HepG2 (cell line): ENCODE data around the gene UNC5CL. TPM values are rescaled to one million over a fixed set of nuclear protein-coding genes. Genes with fewer than 3 reads are reported as not detected.

Experiments
- CEBPZ ChIP-seq: IDR thresholded peaks from 2 replicates; pipeline ENCODE4 v1.6.1; 2012; ENCODE audit warnings: low read length, improper control_type of control experiment
- FOXC1 ChIP-seq: sonication (generic); formaldehyde crosslinking; IDR thresholded peaks from 2 replicates; pipeline ENCODE4 v1.8.0; 2022; ENCODE audit warnings: mild to moderate bottlenecking, missing genetic modification reagents, borderline replicate concordance
- FOXM1 ChIP-seq: sonication (generic); formaldehyde crosslinking; IDR thresholded peaks from 2 replicates; pipeline ENCODE4 v1.5.0; 2020; ENCODE audit warnings: missing genetic modification reagents
- HOXA3 ChIP-seq: sonication (generic); formaldehyde crosslinking; IDR thresholded peaks from 2 replicates; pipeline ENCODE4 v1.5.0; 2020; ENCODE audit warnings: missing genetic modification reagents
- HOXA7 ChIP-seq: sonication (generic); formaldehyde crosslinking; IDR thresholded peaks from 2 replicates; pipeline ENCODE4 v1.8.1; 2022; ENCODE audit warnings: mild to moderate bottlenecking, missing genetic modification reagents, moderate library complexity
- JARID2 ChIP-seq: sonication (generic); formaldehyde crosslinking; IDR thresholded peaks from 2 replicates; pipeline ENCODE4 v1.8.1; 2023; ENCODE audit warnings: missing genetic modification reagents, inconsistent platforms; ENCODE audit not compliant: insufficient replicate concordance
- KMT2B ChIP-seq: IDR thresholded peaks from 2 replicates; pipeline ENCODE4 v1.6.1; 2016; ENCODE audit warnings: missing genetic modification reagents, missing compliant biosample characterization
- MBD4 ChIP-seq: IDR thresholded peaks from 2 replicates; pipeline ENCODE4 v1.6.1; 2012; ENCODE audit warnings: low read length, inconsistent platforms, borderline replicate concordance
- PCBP2 ChIP-seq: fragments of 200-400 bp; formaldehyde crosslinking; optimal IDR thresholded peaks from 2 replicates; pipeline ENCODE3; 2018; ENCODE audit warnings: low read length, low read depth; ENCODE audit not compliant: poor library complexity, severe bottlenecking
- PITX1 ChIP-seq: sonication (generic); formaldehyde crosslinking; IDR thresholded peaks from 2 replicates; pipeline ENCODE4 v1.5.1; 2020; ENCODE audit warnings: mild to moderate bottlenecking, missing genetic modification reagents
- SNAI1 ChIP-seq: sonication (generic); formaldehyde crosslinking; IDR thresholded peaks from 2 replicates; pipeline ENCODE4 v1.5.0; 2020; ENCODE audit warnings: mild to moderate bottlenecking, missing genetic modification reagents, borderline replicate concordance
- SPEN ChIP-seq: sonication (generic); formaldehyde crosslinking; IDR thresholded peaks from 2 replicates; pipeline ENCODE4 v1.5.1; 2020; ENCODE audit warnings: low read depth, mild to moderate bottlenecking, missing genetic modification reagents
- TFDP1 ChIP-seq: IDR thresholded peaks from 2 replicates; pipeline ENCODE4 v1.6.1; 2016; ENCODE audit warnings: missing compliant biosample characterization, missing genetic modification reagents, borderline replicate concordance
- ZBTB34 ChIP-seq: sonication (generic); formaldehyde crosslinking; IDR thresholded peaks from 2 replicates; pipeline ENCODE4 v1.8.0; 2022; ENCODE audit warnings: mild to moderate bottlenecking, missing genetic modification reagents
- ZNF17 ChIP-seq: sonication (generic); formaldehyde crosslinking; IDR thresholded peaks from 2 replicates; pipeline ENCODE4 v1.5.0; 2020; ENCODE audit warnings: mild to moderate bottlenecking, missing genetic modification reagents
- ZNF441 ChIP-seq: sonication (generic); formaldehyde crosslinking; IDR thresholded peaks from 2 replicates; pipeline ENCODE4 v1.7.0; 2021; ENCODE audit warnings: missing genetic modification reagents, borderline replicate concordance
- ZNF460 ChIP-seq: sonication (generic); formaldehyde crosslinking; IDR thresholded peaks from 2 replicates; pipeline ENCODE4 v1.5.1; 2020; ENCODE audit warnings: missing genetic modification reagents, mild to moderate bottlenecking, borderline replicate concordance
- ZNF543 ChIP-seq: sonication (generic); formaldehyde crosslinking; IDR thresholded peaks from 2 replicates; pipeline ENCODE4 v1.4.0; 2020; ENCODE audit warnings: mild to moderate bottlenecking, missing genetic modification reagents
- ZNF710 ChIP-seq: sonication (generic); formaldehyde crosslinking; IDR thresholded peaks from 2 replicates; pipeline ENCODE4 v1.5.0; 2020; ENCODE audit warnings: mild to moderate bottlenecking, missing genetic modification reagents, borderline replicate concordance
- ZNF747 ChIP-seq: sonication (generic); formaldehyde crosslinking; IDR thresholded peaks from 2 replicates; pipeline ENCODE4 v1.8.1; 2023; ENCODE audit warnings: missing genetic modification reagents, mild to moderate bottlenecking, borderline replicate concordance
- ZNF788 ChIP-seq: sonication (generic); formaldehyde crosslinking; IDR thresholded peaks from 2 replicates; pipeline ENCODE4 v1.5.0; 2020; ENCODE audit warnings: mild to moderate bottlenecking, missing genetic modification reagents, borderline replicate concordance
- polyA plus RNA-seq, 8 experiments: library from polyadenylated mRNA; depleted of rRNA in 3 of 8; stranded (reverse) in 7 of 8; unstranded in 1 of 8; fragments of >200 nt; fragmentation: Illumina TruSeq in 4 of 8; extraction: Trizol in 4 of 8; gene quantifications; 2 replicates each; pipeline versions ENCODE4 v1.2.1 to v1.2.3, GENCODE V29; 2011 to 2016; ENCODE audit warnings: low read depth in 4 of 8, missing spikeins in 1 of 8, mixed read lengths in 1 of 8; ENCODE audit not compliant: insufficient read depth in 1 of 8
- total RNA-seq, 5 experiments: library from RNA; depleted of rRNA; stranded (reverse); fragments of >200 nt; fragmentation: Illumina TruSeq; extraction: Trizol; gene quantifications; 2 replicates each; pipeline ENCODE4 v1.2.3, GENCODE V29; 2016; ENCODE audit warnings: low read depth in 1 of 5

UNC5CL gene
- total and polyA plus RNA-seq, 2 of the 13 experiments (the other 11 are each of a cell fraction or from before 2014, with no cell fraction given) = 2.4 to 2.5 TPM

GRCh38 chr6:41073203-41073967 is 34.4 kb upstream of the UNC5CL start (continued):
- TF ChIP-seq TFDP1 (CRISPR knock-in tag) (peak; percentile 61; the same call in 1 of the 2 replicates), ZNF441 (CRISPR knock-in tag) (no peak), ZNF543 (CRISPR knock-in tag) (peak; percentile 85), SPEN (CRISPR knock-in tag) (no peak; the same call in 1 of the 2 replicates), KMT2B (CRISPR knock-in tag) (peak; percentile 46; the same call in 1 of the 2 replicates), FOXC1 (CRISPR knock-in tag) (no peak; the same call in 1 of the 2 replicates), PITX1 (CRISPR knock-in tag) (peak; percentile 28; the same call in 1 of the 2 replicates), JARID2 (CRISPR knock-in tag) (no peak), ZNF747 (CRISPR knock-in tag) (0 out of 2 replicates have a peak, but pooled peaks have one; percentile 16), ZNF788 (CRISPR knock-in tag) (0 out of 2 replicates have a peak, but pooled peaks have one; percentile 38), HOXA7 (CRISPR knock-in tag) (no peak), CEBPZ (no peak), ZBTB34 (CRISPR knock-in tag) (no peak), ZNF17 (CRISPR knock-in tag) (no peak), ZNF460 (CRISPR knock-in tag) (no peak), FOXM1 (peak; percentile 75; the same call in 1 of the 2 replicates), ZNF710 (CRISPR knock-in tag) (peak; percentile 37; the same call in 1 of the 2 replicates), SNAI1 (CRISPR knock-in tag) (no peak), HOXA3 (CRISPR knock-in tag) (peak; percentile 66), MBD4 (no peak), PCBP2 (no peak)
